Measurements from ENCODE around the gene CCNK. TPM values are rescaled to one million over a fixed set of nuclear protein-coding genes. Genes with fewer than 3 reads are reported as not detected.

CCNK gene
- total and polyA plus RNA-seq, 10 donors: 11.8 to 58.3 (median 39.8) TPM

- Histone ChIP-seq H3K27me3 (replicated peaks in 1 of 7) (no peaks in the 10 kb centered on the region), H3K36me3 (peaks cover 0 to 22% (median 4%) of the 10 kb centered on the region in 6 donors), H3K4me1 (peaks cover 0 to 28% (median 14%) of the 10 kb centered on the region in 6 donors), H3K9me3 (no peaks in the 10 kb centered on the region), H3K4me3 (no peak overlapping the region), H3K27ac (no peak overlapping the region)
- intact Hi-C loops (cut with DNase I; ENCODE audit: low total_unique reads): loop anchor here (2.0 to 10.0 kb wide), 2 partner anchors 110 to 366 kb away; no protein-coding TSS in a partner anchor
- TF ChIP-seq POLR2A (IDR thresholded peaks at IDR 0.05) (no peak), POLR2AphosphoS5 (IDR thresholded peaks at IDR 0.05) (peak; percentile 49 to 72 (median 64)), CTCF (IDR thresholded peaks at IDR 0.05 in 8 of 11, conservative IDR thresholded peaks at IDR 0.05 in 3 of 11) (peak; percentile 84 to 99 (median 98))
- WGBS, 5 donors: 39 to 46% (median 41%) methylated on average over 15 to 21 of the region's 21 CpGs
- DNase-seq: peak; percentile 93
Measured at GRCh38 chr14:99518441-99519346, 37.5 kb downstream of the CCNK start.

GRCh38 chr14:99519347-99519881 lies 38.2 kb downstream of the CCNK start:
- no peaks in the 10 kb centered on the region for H3K9me3 ChIP-seq
- peaks cover 0 to 15% (median 0%) of the 10 kb centered on the region in 6 donors for H3K36me3 ChIP-seq
- WGBS, 5 donors: 90 to 98% (median 92%) methylated on average over 8 of the region's 8 CpGs
- no peaks in the 10 kb centered on the region for H3K27me3 ChIP-seq (replicated peaks in 1 of 7)
- intact Hi-C loops (cut with DNase I; ENCODE audit: low total_unique reads): loop anchor here (2.0 to 10.0 kb wide), 2 partner anchors 109 to 365 kb away; no protein-coding TSS in a partner anchor
- DNase-seq: no peak
- TF ChIP-seq CTCF (IDR thresholded peaks at IDR 0.05 in 8 of 11, conservative IDR thresholded peaks at IDR 0.05 in 3 of 11) (no peak), POLR2AphosphoS5 (IDR thresholded peaks at IDR 0.05) (no peak)
- no peak overlapping the region for H3K27ac ChIP-seq
- H3K4me3 ChIP-seq: no peak overlapping the region
- peaks cover 0 to 35% (median 17%) of the 10 kb centered on the region in 6 donors for H3K4me1 ChIP-seq

DNA sequence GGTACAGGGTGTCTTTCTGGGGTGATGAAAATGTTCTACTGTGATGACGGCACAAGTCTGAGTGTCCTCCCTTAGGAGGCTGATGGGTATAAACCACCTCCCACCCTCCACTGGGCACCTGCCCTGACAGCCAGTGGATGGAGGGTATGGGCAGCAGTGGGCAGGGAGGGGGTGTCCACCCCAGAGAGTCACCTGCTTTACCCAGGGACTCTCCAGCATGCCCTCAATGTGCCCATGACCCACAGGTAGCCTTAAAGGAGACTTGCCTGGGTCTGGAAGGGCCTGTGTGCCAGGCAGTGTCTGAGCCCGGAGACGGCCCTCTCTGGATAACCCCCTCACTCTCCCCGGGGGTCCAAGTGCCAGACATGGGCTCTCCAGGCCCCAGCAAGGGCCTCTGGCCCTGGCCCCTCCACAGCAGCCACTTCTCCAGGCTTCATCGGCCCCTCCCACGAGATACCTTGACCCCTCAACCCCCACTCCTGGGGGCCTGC lies 38.8 kb downstream of the CCNK start:
- H3K4me1 ChIP-seq: peaks cover 4 to 41% (median 20%) of the 10 kb centered on the region in 6 donors
- DNase-seq: no peak
- no peak overlapping the region for H3K4me3 ChIP-seq
- intact Hi-C loops (cut with DNase I; ENCODE audit: low total_unique reads): loop anchor here (2.0 to 10.0 kb wide), 2 partner anchors 109 to 365 kb away; no protein-coding TSS in a partner anchor
- no peaks in the 10 kb centered on the region for H3K27me3 ChIP-seq (replicated peaks in 1 of 7)
- H3K36me3 ChIP-seq: peaks cover 0 to 9% (median 0%) of the 10 kb centered on the region in 6 donors
- H3K27ac ChIP-seq: no peak overlapping the region
- 68 to 99% (median 83%) methylated on average over 4 to 6 of the region's 6 CpGs for WGBS, 5 donors
- TF ChIP-seq POLR2A (IDR thresholded peaks at IDR 0.05): no peak
- no peak for TF ChIP-seq POLR2AphosphoS5 (IDR thresholded peaks at IDR 0.05)
- TF ChIP-seq CTCF (IDR thresholded peaks at IDR 0.05 in 8 of 11, conservative IDR thresholded peaks at IDR 0.05 in 3 of 11): no peak
- no peaks in the 10 kb centered on the region for H3K9me3 ChIP-seq

Data from spleen (tissue), 11 donors.